ENCODE results near the gene PCED1B.

GRCh38 chr12:47110011-47110541, 30.7 kb downstream of the PCED1B start:
- TF ChIP-seq CTCF (IDR thresholded peaks at IDR 0.05) (no peak), POLR2A (IDR thresholded peaks at IDR 0.05) (no peak)
